ENCODE data around the gene FAM47B.

Gene FAM47B

GRCh38 chrX:34909151-34909550 lies 33.4 kb upstream of the FAM47B start:
- Histone ChIP-seq H3K9me3 (ENCODE audit: control insufficient read depth, low read length) (no peaks in the 10 kb centered on the region), H3K36me3 (ENCODE audit: control insufficient read depth, insufficient read depth, low read length) (no peaks in the 10 kb centered on the region), H3K79me2 (no peaks in the 10 kb centered on the region), H3K27ac (no peak overlapping the region), H3K4me2 (ENCODE audit: low read length) (no peak overlapping the region), H3K27me3 (ENCODE audit: control insufficient read depth, insufficient read depth, low read length) (no peaks in the 10 kb centered on the region), H3K4me1 (no peaks in the 10 kb centered on the region), H3K4me3 (ENCODE audit: low read depth, low read length) (no peak overlapping the region), H2AFZ (no peak overlapping the region), H3K9ac (no peak overlapping the region)
- no peak for TF ChIP-seq CTCF (IDR thresholded peaks at IDR 0.05)

GRCh38 chrX:34915463-34916225 lies 27.0 kb upstream of the FAM47B start:
- Histone ChIP-seq H3K4me1 (no peaks in the 10 kb centered on the region), H3K4me2 (ENCODE audit: low read length) (no peak overlapping the region), H3K36me3 (ENCODE audit: control insufficient read depth, insufficient read depth, low read length) (no peaks in the 10 kb centered on the region), H3K27ac (no peak overlapping the region), H3K9me3 (ENCODE audit: control insufficient read depth, low read length) (no peaks in the 10 kb centered on the region), H3K79me2 (no peaks in the 10 kb centered on the region), H3K4me3 (ENCODE audit: low read depth, low read length) (no peak overlapping the region), H3K9ac (no peak overlapping the region), H3K27me3 (ENCODE audit: control insufficient read depth, insufficient read depth, low read length) (no peaks in the 10 kb centered on the region), H2AFZ (no peak overlapping the region)
- TF ChIP-seq CTCF (IDR thresholded peaks at IDR 0.05) = no peak

- H3K9me3 ChIP-seq (ENCODE audit: control insufficient read depth, low read length) = no peaks in the 10 kb centered on the region
- no peaks in the 10 kb centered on the region for H3K4me1 ChIP-seq
- H3K9ac ChIP-seq = no peak overlapping the region
- no peak overlapping the region for H2AFZ ChIP-seq
- no peaks in the 10 kb centered on the region for H3K36me3 ChIP-seq (ENCODE audit: control insufficient read depth, insufficient read depth, low read length)
- no peak for TF ChIP-seq CTCF (IDR thresholded peaks at IDR 0.05)
- no peak overlapping the region for H3K27ac ChIP-seq
- H3K79me2 ChIP-seq = no peaks in the 10 kb centered on the region
- H3K4me2 ChIP-seq (ENCODE audit: low read length) = no peak overlapping the region
- no peak overlapping the region for H3K4me3 ChIP-seq (ENCODE audit: low read depth, low read length)
- no peaks in the 10 kb centered on the region for H3K27me3 ChIP-seq (ENCODE audit: control insufficient read depth, insufficient read depth, low read length)
Measured at GRCh38 chrX:34917146-34917545, 25.4 kb upstream of the FAM47B start.

DNA sequence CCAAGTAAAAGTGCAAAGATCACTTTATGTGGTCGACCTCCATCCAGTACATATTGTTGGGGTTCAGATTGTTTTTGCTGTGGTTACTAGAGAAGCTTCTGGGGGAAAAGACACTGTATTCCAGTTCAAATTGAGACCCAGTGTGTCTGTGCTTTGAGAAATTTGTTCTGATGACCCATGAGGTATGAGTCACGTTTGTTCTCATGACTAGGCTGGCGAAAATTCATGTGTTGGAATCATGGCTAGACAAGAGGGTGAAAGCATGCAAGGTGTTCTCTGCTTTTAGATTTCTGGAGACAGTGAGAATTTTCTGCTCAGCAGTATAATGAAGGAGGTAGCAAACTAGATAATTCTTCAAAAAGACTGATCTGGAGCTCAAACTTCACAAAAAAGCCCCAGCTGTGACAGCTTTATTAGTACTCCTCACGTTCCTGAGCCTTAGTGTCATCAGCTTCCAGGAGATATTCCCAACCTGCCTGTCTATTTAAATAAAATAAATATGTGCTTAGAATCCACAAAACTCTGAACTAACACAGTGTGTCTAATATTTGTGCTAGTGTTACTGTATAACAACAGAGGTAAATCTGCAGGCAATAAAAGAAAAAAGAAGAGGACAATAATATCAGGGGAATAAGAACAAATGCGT lies 24.4 kb upstream of the FAM47B start:
- H3K79me2 ChIP-seq = no peaks in the 10 kb centered on the region
- H3K9ac ChIP-seq = no peak overlapping the region
- no peaks in the 10 kb centered on the region for H3K9me3 ChIP-seq (ENCODE audit: control insufficient read depth, low read length)
- no peak for TF ChIP-seq CTCF (IDR thresholded peaks at IDR 0.05)
- H3K27me3 ChIP-seq (ENCODE audit: control insufficient read depth, insufficient read depth, low read length) = no peaks in the 10 kb centered on the region
- H3K4me2 ChIP-seq (ENCODE audit: low read length) = no peak overlapping the region
- no peak overlapping the region for H3K27ac ChIP-seq
- H3K4me1 ChIP-seq = no peaks in the 10 kb centered on the region
- no peak overlapping the region for H3K4me3 ChIP-seq (ENCODE audit: low read depth, low read length)
- no peaks in the 10 kb centered on the region for H3K36me3 ChIP-seq (ENCODE audit: control insufficient read depth, insufficient read depth, low read length)
- H2AFZ ChIP-seq = no peak overlapping the region
